ENCODE measurements around the gene HYCC2. TPM values are rescaled to one million over a fixed set of nuclear protein-coding genes. Genes with fewer than 3 reads are reported as not detected.
"Not testable (repeated sequence)": the region's sequence is repeated elsewhere in the genome, so short reads cannot be mapped to it uniquely, and the experiment has no call there.

Gene HYCC2
- total RNA-seq, 1 experiment from 2014 or later, result 13.3 TPM

DNA sequence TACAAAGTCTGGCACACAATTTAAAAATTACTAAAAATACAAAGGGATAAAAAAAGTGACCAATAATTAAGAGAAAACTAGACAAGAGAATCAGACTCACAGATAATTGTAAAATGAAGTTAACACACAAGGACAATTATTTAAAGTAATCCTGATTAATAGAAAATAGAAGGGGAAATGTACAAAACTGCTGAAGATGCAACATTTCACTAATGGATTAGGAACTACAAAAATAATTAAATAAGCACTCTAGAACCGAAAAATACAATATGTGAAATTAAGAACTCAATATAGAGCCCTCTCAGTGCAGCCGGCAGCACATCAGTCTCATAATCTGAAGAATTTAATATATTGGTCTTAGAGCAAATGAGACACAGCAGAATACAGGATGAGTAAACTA lies 24.6 kb downstream of the HYCC2 start:
- Histone ChIP-seq H3T11ph (ENCODE audit: low read length) (no peak overlapping the region), H3K27me3 (ENCODE audit: insufficient read depth, low read length) (no peaks in the 10 kb centered on the region), H3K27ac (ENCODE audit: insufficient read length, low read depth, low read length) (no peak overlapping the region), H3K18ac (ENCODE audit: insufficient read length, low read depth, low read length) (no peak overlapping the region), H4K8ac (replicated peaks; ENCODE audit: insufficient read length, low read depth, low read length) (no peak overlapping the region), H2BK15ac (ENCODE audit: low read depth, low read length) (no peak overlapping the region), H3K9ac (ENCODE audit: extremely low read depth, insufficient read length, low read length) (no peak overlapping the region), H3K4me1 (ENCODE audit: insufficient read depth, low read length) (no peaks in the 10 kb centered on the region), H3K14ac (ENCODE audit: insufficient read depth, low read length) (no peak overlapping the region), H3K23me2 (ENCODE audit: insufficient read length, low read depth, low read length, poor library complexity, severe bottlenecking) (no peaks in the 10 kb centered on the region), H4K20me1 (ENCODE audit: control insufficient read depth, insufficient read depth, insufficient read length) (no peaks in the 10 kb centered on the region), H3K79me1 (ENCODE audit: insufficient read depth, low read depth, low read length, poor library complexity, severe bottlenecking) (no peaks in the 10 kb centered on the region), H3K79me2 (ENCODE audit: insufficient read depth, low read length) (no peaks in the 10 kb centered on the region), H3K56ac (ENCODE audit: insufficient read length, low read depth, low read length) (no peak overlapping the region), H2BK5ac (ENCODE audit: insufficient read length, low read length) (no peak overlapping the region), H3K23ac (ENCODE audit: insufficient read length, low read depth, low read length) (no peak overlapping the region), H2AK5ac (ENCODE audit: insufficient read length, low read length) (no peak overlapping the region), H3K9me3 (ENCODE audit: control insufficient read depth, low read depth, low read length) (no peaks in the 10 kb centered on the region), H4K5ac (ENCODE audit: insufficient read length, low read depth, low read length) (no peak overlapping the region), H2BK120ac (ENCODE audit: low read depth, low read length, poor library complexity, severe bottlenecking) (no peak overlapping the region), H3K4ac (ENCODE audit: low read depth, low read length) (no peak overlapping the region), H3K4me2 (ENCODE audit: insufficient read depth, insufficient read length, low read length) (no peak overlapping the region), H4K91ac (ENCODE audit: insufficient read length, low read depth, low read length) (no peak overlapping the region), H2AFZ (ENCODE audit: low read length) (no peak overlapping the region), H2BK20ac (ENCODE audit: low read depth, low read length, poor library complexity, severe bottlenecking) (no peak overlapping the region), H2BK12ac (ENCODE audit: insufficient read length, low read depth, low read length) (no peak overlapping the region)
- TF ChIP-seq, protein P1, sequence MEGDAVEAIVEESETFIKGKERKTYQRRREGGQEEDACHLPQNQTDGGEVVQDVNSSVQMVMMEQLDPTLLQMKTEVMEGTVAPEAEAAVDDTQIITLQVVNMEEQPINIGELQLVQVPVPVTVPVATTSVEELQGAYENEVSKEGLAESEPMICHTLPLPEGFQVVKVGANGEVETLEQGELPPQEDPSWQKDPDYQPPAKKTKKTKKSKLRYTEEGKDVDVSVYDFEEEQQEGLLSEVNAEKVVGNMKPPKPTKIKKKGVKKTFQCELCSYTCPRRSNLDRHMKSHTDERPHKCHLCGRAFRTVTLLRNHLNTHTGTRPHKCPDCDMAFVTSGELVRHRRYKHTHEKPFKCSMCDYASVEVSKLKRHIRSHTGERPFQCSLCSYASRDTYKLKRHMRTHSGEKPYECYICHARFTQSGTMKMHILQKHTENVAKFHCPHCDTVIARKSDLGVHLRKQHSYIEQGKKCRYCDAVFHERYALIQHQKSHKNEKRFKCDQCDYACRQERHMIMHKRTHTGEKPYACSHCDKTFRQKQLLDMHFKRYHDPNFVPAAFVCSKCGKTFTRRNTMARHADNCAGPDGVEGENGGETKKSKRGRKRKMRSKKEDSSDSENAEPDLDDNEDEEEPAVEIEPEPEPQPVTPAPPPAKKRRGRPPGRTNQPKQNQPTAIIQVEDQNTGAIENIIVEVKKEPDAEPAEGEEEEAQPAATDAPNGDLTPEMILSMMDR (conservative IDR thresholded peaks at IDR 0.05), result no peak
- no peak for DNase-seq
- Mint-ChIP-seq H3K27ac (no peak overlapping the region), H3K9me3 (peaks cover 10 to 18% of the 10 kb centered on the region in 2 experiments), H3K4me3 (no peak overlapping the region), H3K27me3 (ENCODE audit: low read depth) (no peaks in the 10 kb centered on the region), H3K4me1 (no peaks in the 10 kb centered on the region), H3K36me3 (ENCODE audit: insufficient read depth in 1 of 3, low read depth in 3 of 3) (peaks cover 9 to 15% (median 15%) of the 10 kb centered on the region in 3 experiments; a peak in 6 of 7 replicates)
- WGBS (ENCODE audit: extremely low coverage, insufficient read length, low lambda C conversion rate), result no CpG with 5 or more reads among the region's 2 CpGs

DNA sequence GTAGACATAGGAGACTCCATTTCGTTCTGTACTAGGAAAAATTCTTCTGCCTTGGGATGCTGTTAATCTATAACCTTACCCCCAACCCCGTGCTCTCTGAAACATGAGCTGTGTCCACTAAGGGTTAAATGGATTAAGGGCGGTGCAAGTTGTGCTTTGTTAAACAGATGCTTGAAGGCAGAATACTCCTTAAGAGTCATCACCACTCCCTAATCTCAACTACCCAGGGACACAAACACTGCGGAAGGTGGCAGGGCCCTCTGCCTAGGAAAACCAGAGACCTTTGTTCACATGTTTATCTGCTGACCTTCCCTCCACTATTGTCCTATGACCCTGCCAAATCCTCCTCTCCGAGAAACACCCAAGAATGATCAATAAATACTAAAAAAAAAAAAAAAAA lies 28.4 kb downstream of the HYCC2 start:
- H4K5ac ChIP-seq (ENCODE audit: insufficient read length, low read depth, low read length); H3K9me3 ChIP-seq (ENCODE audit: control insufficient read depth, low read depth, low read length); H3K18ac ChIP-seq (ENCODE audit: insufficient read length, low read depth, low read length); H3K4me1 Mint-ChIP-seq; DNase-seq; H3K79me1 ChIP-seq (ENCODE audit: insufficient read depth, low read depth, low read length, poor library complexity, severe bottlenecking); H2BK120ac ChIP-seq (ENCODE audit: low read depth, low read length, poor library complexity, severe bottlenecking); H4K8ac ChIP-seq (replicated peaks; ENCODE audit: insufficient read length, low read depth, low read length); H3K27me3 ChIP-seq (ENCODE audit: insufficient read depth, low read length); H3K27me3 Mint-ChIP-seq (ENCODE audit: low read depth); H3K4me3 Mint-ChIP-seq; H2BK5ac ChIP-seq (ENCODE audit: insufficient read length, low read length); H3K27ac Mint-ChIP-seq; H3K23me2 ChIP-seq (ENCODE audit: insufficient read length, low read depth, low read length, poor library complexity, severe bottlenecking); H3K27ac ChIP-seq (ENCODE audit: insufficient read length, low read depth, low read length); H3K23ac ChIP-seq (ENCODE audit: insufficient read length, low read depth, low read length); H3K4me2 ChIP-seq (ENCODE audit: insufficient read depth, insufficient read length, low read length); H3K56ac ChIP-seq (ENCODE audit: insufficient read length, low read depth, low read length); H3K4ac ChIP-seq (ENCODE audit: low read depth, low read length); H2BK12ac ChIP-seq (ENCODE audit: insufficient read length, low read depth, low read length); H3K14ac ChIP-seq (ENCODE audit: insufficient read depth, low read length); H2AFZ ChIP-seq (ENCODE audit: low read length); H2AK5ac ChIP-seq (ENCODE audit: insufficient read length, low read length); H3K79me2 ChIP-seq (ENCODE audit: insufficient read depth, low read length); H3T11ph ChIP-seq (ENCODE audit: low read length); H4K91ac ChIP-seq (ENCODE audit: insufficient read length, low read depth, low read length); H3K4me1 ChIP-seq (ENCODE audit: insufficient read depth, low read length); H2BK20ac ChIP-seq (ENCODE audit: low read depth, low read length, poor library complexity, severe bottlenecking); H4K20me1 ChIP-seq (ENCODE audit: control insufficient read depth, insufficient read depth, insufficient read length); H2BK15ac ChIP-seq (ENCODE audit: low read depth, low read length); H3K9ac ChIP-seq (ENCODE audit: extremely low read depth, insufficient read length, low read length): not testable (repeated sequence)
- peaks cover 12 to 26% (median 16%) of the 10 kb centered on the region in 3 experiments; a peak in 6 of 7 replicates for H3K36me3 Mint-ChIP-seq (ENCODE audit: insufficient read depth in 1 of 3, low read depth in 3 of 3)
- H3K9me3 Mint-ChIP-seq, result peaks cover 10 to 19% of the 10 kb centered on the region in 2 experiments
- no CpG with 5 or more reads among the region's 5 CpGs for WGBS (ENCODE audit: extremely low coverage, insufficient read length, low lambda C conversion rate)
